IPS-18a (cell line): ENCODE data around the gene ACTL7A.

Source experiments
- H3K27ac ChIP-seq: one replicate; pipeline ENCODE4 v1.5.1; 2013; ENCODE audit warnings: low read length
- H3K27me3 ChIP-seq: one replicate; pipeline ENCODE4 v1.6.1; 2013; ENCODE audit warnings: mild to moderate bottlenecking, low read length; ENCODE audit not compliant: control insufficient read depth, insufficient read depth
- H3K36me3 ChIP-seq: one replicate; pipeline ENCODE4 v1.6.1; 2013; ENCODE audit warnings: low read depth, low read length; ENCODE audit not compliant: control insufficient read depth
- H3K4me1 ChIP-seq: one replicate; pipeline ENCODE4 v1.6.1; 2013; ENCODE audit warnings: low read depth, low read length; ENCODE audit not compliant: control insufficient read depth
- H3K4me3 ChIP-seq: one replicate; pipeline ENCODE4 v1.5.1; 2013; ENCODE audit warnings: low read length
- H3K9ac ChIP-seq: one replicate; pipeline ENCODE4 v1.6.1; 2013; ENCODE audit warnings: mild to moderate bottlenecking, low read length, moderate library complexity
- H3K9me3 ChIP-seq: one replicate; pipeline ENCODE4 v1.6.1; 2013; ENCODE audit warnings: low read depth, low read length; ENCODE audit not compliant: control insufficient read depth

The ACTL7A gene, protein sequence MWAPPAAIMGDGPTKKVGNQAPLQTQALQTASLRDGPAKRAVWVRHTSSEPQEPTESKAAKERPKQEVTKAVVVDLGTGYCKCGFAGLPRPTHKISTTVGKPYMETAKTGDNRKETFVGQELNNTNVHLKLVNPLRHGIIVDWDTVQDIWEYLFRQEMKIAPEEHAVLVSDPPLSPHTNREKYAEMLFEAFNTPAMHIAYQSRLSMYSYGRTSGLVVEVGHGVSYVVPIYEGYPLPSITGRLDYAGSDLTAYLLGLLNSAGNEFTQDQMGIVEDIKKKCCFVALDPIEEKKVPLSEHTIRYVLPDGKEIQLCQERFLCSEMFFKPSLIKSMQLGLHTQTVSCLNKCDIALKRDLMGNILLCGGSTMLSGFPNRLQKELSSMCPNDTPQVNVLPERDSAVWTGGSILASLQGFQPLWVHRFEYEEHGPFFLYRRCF

DNA sequence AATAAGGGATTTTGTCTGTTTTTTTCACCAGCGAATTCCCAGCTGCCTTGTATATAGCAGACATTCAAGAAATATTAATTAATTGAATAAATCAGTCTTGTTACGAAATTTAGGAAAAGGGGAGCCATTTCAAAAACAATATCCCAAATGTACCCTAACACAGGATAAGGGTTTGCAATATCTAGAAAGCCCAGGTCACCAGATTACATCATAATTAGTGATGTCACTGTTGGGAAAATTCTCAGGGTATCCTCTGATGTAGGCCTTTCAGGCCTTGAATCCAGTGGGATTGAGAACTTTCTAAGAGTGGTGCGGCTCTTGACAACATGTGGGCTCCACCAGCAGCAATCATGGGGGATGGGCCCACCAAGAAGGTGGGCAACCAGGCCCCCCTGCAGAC lies at the start of gene ACTL7A:
Gene ACTL7A, plus strand, starts transcription at position 270 of the 400 bp plus-strand sequence. Its CDS starts 57 bp downstream, at position 327.
- Histone ChIP-seq H3K27me3 (no peaks in the 10 kb centered on the region), H3K36me3 (no peaks in the 10 kb centered on the region)

DNA sequence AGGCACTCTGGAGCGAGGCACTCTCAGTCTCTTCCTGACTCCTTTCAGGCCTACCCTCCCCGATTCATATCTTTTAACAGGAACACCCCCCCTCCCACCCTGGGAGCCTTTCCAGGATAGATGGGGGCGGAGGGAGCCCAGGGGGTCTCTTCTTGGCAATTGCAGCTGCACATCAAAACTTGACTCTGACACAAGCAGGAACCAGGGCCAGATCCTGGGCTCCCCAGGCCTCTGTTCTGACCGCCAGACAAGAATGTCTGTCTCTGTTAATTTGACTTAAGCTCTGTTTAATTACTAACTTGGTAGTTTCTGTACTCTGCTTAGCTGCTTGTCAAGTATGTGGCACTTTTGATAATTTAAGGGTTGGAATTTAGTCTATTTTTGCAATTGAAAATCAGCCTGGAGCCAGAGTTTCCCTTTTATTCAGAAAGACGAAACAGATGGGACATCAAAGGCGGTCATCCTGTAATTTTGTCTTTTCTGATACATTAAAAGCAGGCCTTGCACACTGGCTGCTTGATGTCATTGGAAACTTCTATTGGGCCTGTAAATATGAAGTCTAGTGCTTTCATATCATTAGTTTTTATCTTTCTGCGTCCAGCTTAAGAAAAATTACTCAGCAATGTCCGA lies 49.6 kb upstream of the ACTL7A start:
- Histone ChIP-seq H3K4me3 (no peak overlapping the region), H3K27me3 (no peaks in the 10 kb centered on the region), H3K9me3 (no peaks in the 10 kb centered on the region), H3K27ac (no peak overlapping the region), H3K9ac (no peak overlapping the region), H3K36me3 (no peaks in the 10 kb centered on the region), H3K4me1 (peaks cover 3% of the 10 kb centered on the region)

More for the DNA sequence above, at the start of gene ACTL7A:
- Histone ChIP-seq H3K9me3 (no peaks in the 10 kb centered on the region), H3K9ac (no peak within 1 kb of the TSS), H3K4me3 (no peak within 1 kb of the TSS), H3K4me1 (no peaks in the 10 kb centered on the region), H3K27ac (no peak within 1 kb of the TSS)

DNA sequence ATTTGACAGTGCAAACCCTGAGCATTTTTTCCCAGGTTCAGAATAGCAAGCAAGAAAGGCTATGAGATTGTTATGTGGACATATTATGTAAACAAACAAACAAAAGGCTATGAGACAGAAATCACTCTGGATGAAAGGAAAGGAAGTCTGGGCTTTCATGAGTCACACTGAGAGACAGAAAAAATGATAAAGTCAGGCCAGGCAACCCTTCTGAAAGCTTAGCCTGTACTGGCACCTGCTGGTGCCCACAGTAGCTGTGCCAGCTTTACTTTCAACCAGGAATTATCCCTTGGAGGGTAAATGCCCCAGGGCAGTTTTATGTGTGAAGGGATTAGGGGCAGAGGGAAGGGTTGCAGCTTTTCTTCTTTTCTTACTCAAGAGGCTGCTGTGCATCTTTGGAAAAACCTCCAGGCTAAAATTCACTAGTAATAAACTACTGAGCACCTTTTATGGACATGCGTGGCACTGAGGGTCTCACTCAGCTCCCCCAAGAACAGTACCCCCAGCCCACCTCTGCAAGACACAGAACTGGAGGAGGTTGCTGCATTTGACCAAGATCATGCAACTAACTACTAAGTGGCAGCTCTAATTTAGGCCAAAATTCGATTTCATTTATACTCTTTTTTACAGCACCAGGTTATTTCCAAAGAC lies 48.0 kb upstream of the ACTL7A start:
- Histone ChIP-seq H3K36me3 (no peaks in the 10 kb centered on the region), H3K9me3 (no peaks in the 10 kb centered on the region), H3K27me3 (no peaks in the 10 kb centered on the region), H3K9ac (no peak overlapping the region), H3K4me3 (no peak overlapping the region), H3K27ac (no peak overlapping the region), H3K4me1 (peaks cover 3% of the 10 kb centered on the region)

DNA sequence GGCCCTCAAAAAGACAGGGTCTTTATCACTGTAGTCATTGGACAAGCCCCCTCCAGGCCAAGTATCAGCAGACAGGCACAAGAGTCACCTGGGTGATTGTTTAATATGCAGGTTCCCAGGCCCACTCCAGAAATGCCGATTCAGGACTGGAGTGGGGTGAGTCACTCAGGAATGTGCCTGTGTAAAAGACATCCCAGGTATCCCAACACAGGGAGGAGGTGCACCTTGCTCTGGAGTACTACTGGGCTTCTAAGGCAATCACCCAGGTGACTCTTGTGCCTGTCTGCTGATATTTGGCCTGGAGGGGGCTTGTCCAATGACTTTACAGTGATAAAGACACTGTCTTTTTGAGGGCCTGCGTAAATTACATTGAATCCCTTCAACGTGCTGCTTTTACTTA lies 46.9 kb upstream of the ACTL7A start:
- Histone ChIP-seq H3K9ac (no peak overlapping the region), H3K4me1 (peaks cover 3% of the 10 kb centered on the region), H3K27me3 (no peaks in the 10 kb centered on the region), H3K9me3 (no peaks in the 10 kb centered on the region), H3K36me3 (no peaks in the 10 kb centered on the region), H3K4me3 (no peak overlapping the region), H3K27ac (no peak overlapping the region)

DNA sequence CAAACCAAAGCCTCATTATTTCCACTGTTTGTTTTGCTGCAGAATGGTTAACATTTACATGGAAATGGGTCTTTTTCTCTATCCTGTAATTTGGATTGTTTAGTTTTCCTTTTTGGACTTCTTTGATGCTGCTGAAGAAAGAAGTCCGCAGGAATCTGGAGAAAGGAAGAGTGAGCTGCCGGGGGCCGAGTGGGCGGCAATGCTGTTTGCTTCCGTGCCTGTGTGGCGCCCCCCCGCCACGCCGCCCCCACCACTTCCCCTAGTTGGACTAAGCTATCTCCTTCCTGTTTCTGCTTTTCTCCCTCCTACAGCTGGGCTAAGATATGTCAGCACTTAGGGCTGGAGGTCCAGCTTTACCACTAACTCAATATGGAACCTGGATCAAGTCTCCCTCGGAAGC lies 46.0 kb upstream of the ACTL7A start:
- peaks cover 3% of the 10 kb centered on the region for H3K4me1 ChIP-seq
- H3K4me3 ChIP-seq: no peak overlapping the region
- H3K9me3 ChIP-seq: no peaks in the 10 kb centered on the region
- H3K27ac ChIP-seq: no peak overlapping the region
- no peaks in the 10 kb centered on the region for H3K27me3 ChIP-seq
- no peak overlapping the region for H3K9ac ChIP-seq
- no peaks in the 10 kb centered on the region for H3K36me3 ChIP-seq

DNA sequence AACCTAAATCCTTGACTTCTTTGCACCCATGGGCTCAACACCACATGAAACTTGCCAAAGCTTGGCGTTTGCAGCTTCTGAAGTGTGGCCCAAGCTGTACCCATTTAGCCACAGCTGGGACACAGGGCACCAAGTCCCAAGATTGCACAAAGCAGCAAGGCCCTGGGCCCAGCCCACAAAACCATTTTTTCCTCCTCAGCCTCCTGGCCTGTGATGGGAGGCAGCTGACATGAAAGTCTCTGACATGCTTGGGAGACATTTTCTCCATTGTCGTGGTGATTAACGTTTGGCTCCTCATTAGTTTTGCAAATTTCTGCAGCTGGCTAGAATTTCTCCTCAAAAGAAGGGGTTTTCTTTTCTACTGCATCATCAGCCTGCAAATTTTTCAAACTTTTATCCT lies 38.2 kb upstream of the ACTL7A start:
- Histone ChIP-seq H3K4me1 (no peaks in the 10 kb centered on the region), H3K9me3 (no peaks in the 10 kb centered on the region), H3K36me3 (no peaks in the 10 kb centered on the region), H3K27me3 (no peaks in the 10 kb centered on the region), H3K4me3 (no peak overlapping the region), H3K9ac (no peak overlapping the region), H3K27ac (no peak overlapping the region)

DNA sequence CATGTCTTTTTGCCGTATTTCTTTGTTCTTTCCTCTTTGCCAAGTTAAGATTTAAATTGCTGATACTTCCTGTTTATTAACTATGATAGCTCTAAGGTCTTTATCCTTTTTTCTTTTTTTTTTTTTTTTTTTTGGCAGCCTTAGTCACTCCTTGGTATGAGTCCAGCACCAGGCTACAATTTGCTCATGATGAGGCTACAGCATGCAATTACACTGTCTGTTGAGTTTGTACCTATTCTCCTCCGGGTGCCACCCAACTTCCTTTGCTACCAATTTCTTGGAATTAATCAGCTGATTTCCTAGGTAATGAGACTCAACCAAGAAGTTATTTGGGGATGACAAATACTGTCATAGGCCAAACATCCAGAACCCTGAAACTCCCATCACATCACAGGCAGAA lies 31.8 kb upstream of the ACTL7A start:
- no peaks in the 10 kb centered on the region for H3K36me3 ChIP-seq

DNA sequence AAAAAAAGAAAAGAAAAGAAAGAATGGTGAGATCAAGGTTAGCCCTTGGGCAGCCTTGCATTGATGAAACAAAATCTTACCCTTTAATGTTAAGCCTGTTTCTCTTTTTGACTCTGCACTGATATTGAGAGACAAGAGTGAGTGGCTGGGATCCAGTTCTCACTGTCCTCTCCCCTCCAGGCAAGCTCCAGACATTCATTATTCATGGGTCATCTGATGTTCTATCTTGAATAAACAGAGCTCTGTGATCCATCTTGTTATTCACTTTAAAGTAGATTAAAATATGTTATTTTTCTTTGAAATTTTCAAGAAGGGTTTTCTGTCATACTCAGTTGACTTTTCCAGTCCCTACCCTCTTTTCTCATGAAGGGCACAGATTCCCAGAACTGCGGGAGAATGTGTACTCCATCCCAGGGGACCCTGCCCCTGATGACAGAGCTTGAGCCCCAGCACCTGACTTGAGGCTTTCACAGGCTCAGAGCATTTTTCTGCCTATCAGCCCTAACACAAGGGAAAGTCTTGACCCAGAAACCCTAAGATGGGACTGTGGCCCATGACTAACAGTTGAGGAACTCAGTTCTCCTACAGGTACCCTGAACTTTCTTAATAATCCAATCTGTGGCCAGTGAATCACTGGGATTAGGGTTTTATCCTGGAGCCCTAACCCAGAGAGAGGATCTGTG lies 30.4 kb upstream of the ACTL7A start:
- H3K9me3 ChIP-seq: no peaks in the 10 kb centered on the region
- peaks cover 3% of the 10 kb centered on the region for H3K4me1 ChIP-seq
- no peak overlapping the region for H3K27ac ChIP-seq
- H3K36me3 ChIP-seq: no peaks in the 10 kb centered on the region
- H3K27me3 ChIP-seq: no peaks in the 10 kb centered on the region
- H3K9ac ChIP-seq: no peak overlapping the region
- no peak overlapping the region for H3K4me3 ChIP-seq

More for the DNA sequence above, 31.8 kb upstream of the ACTL7A start:
- H3K4me3 ChIP-seq: no peak overlapping the region
- H3K9ac ChIP-seq: no peak overlapping the region
- no peaks in the 10 kb centered on the region for H3K9me3 ChIP-seq
- no peaks in the 10 kb centered on the region for H3K27me3 ChIP-seq
- no peak overlapping the region for H3K27ac ChIP-seq
- H3K4me1 ChIP-seq: no peaks in the 10 kb centered on the region

DNA sequence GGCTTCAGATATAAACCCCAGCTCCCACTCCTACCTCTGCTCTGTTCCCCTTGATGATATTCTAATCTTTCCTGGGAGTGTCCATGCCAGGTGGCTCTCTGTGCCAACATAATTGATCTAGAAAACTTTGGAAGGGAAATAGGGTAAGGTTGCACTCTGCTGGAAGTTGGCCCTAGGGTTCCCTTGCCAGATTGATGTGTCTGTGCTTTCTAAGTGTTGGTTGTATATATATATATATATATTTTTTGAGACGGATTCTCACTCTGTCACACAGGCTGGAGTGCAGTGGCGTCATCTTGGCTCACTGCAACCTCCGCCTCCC lies 29.9 kb upstream of the ACTL7A start:
- Histone ChIP-seq H3K9me3 (no peaks in the 10 kb centered on the region), H3K36me3 (no peaks in the 10 kb centered on the region), H3K4me3 (no peak overlapping the region), H3K9ac (no peak overlapping the region), H3K27me3 (no peaks in the 10 kb centered on the region), H3K27ac (no peak overlapping the region), H3K4me1 (peaks cover 3% of the 10 kb centered on the region)

DNA sequence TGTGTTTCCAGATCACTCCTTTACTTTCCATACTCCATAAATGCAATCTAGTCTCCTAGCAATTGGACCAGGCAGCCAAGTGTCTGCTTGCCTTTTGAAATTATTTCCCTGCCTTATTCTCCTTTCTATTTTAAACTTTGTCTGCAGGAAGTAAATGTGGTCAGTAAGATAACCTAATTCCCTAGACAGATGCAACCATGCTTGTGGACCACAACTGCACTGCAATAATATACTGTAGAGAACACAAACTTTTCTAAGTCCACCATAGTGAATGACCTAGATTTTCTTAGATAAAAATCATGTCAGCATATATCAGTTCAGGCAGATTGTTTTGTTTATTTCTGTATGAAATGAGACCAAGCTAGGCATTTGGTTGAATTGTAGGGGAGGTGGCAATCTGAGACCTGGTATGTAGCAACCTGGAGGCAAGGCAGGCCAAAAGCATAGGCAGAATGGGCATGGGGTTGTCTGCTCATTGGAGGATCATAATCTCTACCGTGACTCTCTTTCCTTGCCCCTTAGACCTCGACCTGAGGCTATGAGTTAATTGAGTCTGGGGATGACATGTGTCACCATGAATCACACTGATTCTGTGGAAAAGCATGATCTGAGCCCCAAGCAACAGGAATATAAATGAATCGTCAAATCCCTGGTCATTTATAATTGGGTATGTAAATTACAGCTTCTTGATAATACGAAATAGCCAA lies 27.0 kb upstream of the ACTL7A start:
- peaks cover 3% of the 10 kb centered on the region for H3K4me1 ChIP-seq
- no peak overlapping the region for H3K27ac ChIP-seq
- no peak overlapping the region for H3K4me3 ChIP-seq
- H3K36me3 ChIP-seq: no peaks in the 10 kb centered on the region
- no peaks in the 10 kb centered on the region for H3K9me3 ChIP-seq
- H3K9ac ChIP-seq: no peak overlapping the region
- no peaks in the 10 kb centered on the region for H3K27me3 ChIP-seq

DNA sequence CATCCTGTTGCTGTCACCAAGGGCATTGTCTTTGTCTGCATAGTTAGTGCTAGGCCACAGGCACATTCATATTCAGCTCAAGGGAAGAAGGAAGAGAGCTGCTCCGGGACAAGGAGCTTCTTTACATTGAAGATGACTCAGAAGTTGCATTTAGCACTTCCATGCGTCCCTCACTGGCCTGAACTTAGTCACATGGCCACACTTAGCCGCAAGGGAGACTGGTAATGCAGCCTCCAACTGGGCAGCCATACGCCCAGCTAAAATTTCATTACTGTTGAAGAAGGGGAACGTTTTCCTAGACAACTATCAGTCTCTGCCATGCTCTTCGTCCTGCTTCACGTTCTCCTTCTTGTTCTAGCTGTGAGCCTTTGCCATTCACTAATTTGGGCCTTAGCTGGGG lies 26.2 kb upstream of the ACTL7A start:
- Histone ChIP-seq H3K36me3 (no peaks in the 10 kb centered on the region), H3K9me3 (no peaks in the 10 kb centered on the region), H3K9ac (no peak overlapping the region), H3K4me1 (peaks cover 3% of the 10 kb centered on the region), H3K4me3 (no peak overlapping the region), H3K27me3 (no peaks in the 10 kb centered on the region), H3K27ac (no peak overlapping the region)
